Neural progenitor cell (in vitro differentiated cells): Measurements from ENCODE around the gene RFX5. TPM values are rescaled to one million over a fixed set of nuclear protein-coding genes. Genes with fewer than 3 reads are reported as not detected.
A peak's percentile ranks its signal among the peaks of the same experiment; 100 is the strongest.

Experiments
- DNase-seq: peaks from one replicate; pipeline ENCODE4 v3.0.0-alpha.2; 2016; ENCODE audit warnings: low spot score
- H2AFZ ChIP-seq: fragments of 200-600 bp; sonication (generic); replicated peaks from 2 replicates; pipeline ENCODE4 v1.6.1; 2016; ENCODE audit warnings: antibody characterized with exemption
- H3F3A ChIP-seq: fragments of 200-600 bp; sonication (generic); 2 replicates; pipeline ENCODE4 v1.6.1; 2016; ENCODE audit warnings: antibody characterized with exemption, low read depth
- H3K27ac ChIP-seq: fragments of 200-600 bp; sonication (generic); 2 replicates; pipeline ENCODE4 v1.5.1; 2016; ENCODE audit warnings: mild to moderate bottlenecking
- H3K27me3 ChIP-seq: fragments of 200-600 bp; sonication (generic); 2 replicates; pipeline ENCODE4 v1.6.1; 2016; ENCODE audit warnings: mild to moderate bottlenecking, moderate library complexity
- H3K36me3 ChIP-seq: fragments of 200-600 bp; sonication (generic); 2 replicates; pipeline ENCODE4 v1.5.1; 2016
- H3K4me1 ChIP-seq: fragments of 200-600 bp; sonication (generic); 2 replicates; pipeline ENCODE4 v1.6.1; 2016; ENCODE audit warnings: mixed run types
- H3K4me2 ChIP-seq: fragments of 200-600 bp; sonication (generic); 2 replicates; pipeline ENCODE4 v1.6.1; 2016
- H3K4me3 ChIP-seq: fragments of 200-600 bp; sonication (generic); 2 replicates; pipeline ENCODE4 v1.5.1; 2016
- H3K79me2 ChIP-seq: fragments of 200-600 bp; sonication (generic); 2 replicates; pipeline ENCODE4 v1.6.1; 2016; ENCODE audit warnings: low read depth
- H3K9ac ChIP-seq: fragments of 200-600 bp; sonication (generic); 2 replicates; pipeline ENCODE4 v1.6.1; 2016
- H3K9me3 ChIP-seq: fragments of 200-600 bp; sonication (generic); 2 replicates; pipeline ENCODE4 v1.5.1; 2016; ENCODE audit warnings: low read depth
- H4K20me1 ChIP-seq: fragments of 200-600 bp; sonication (generic); 2 replicates; pipeline ENCODE4 v1.6.1; 2016; ENCODE audit warnings: low read depth
- H3K27ac Mint-ChIP-seq: 3 replicates; pipeline ENCODE4 v1.8.0; 2021; ENCODE audit warnings: mixed read lengths
- H3K27me3 Mint-ChIP-seq: 2 replicates; pipeline ENCODE4 v1.8.0; 2022; ENCODE audit warnings: low read depth, mild to moderate bottlenecking, inconsistent platforms, moderate library complexity, mixed read lengths; ENCODE audit not compliant: insufficient read depth
- H3K36me3 Mint-ChIP-seq: 3 replicates; pipeline ENCODE4 v1.8.0; 2021; ENCODE audit warnings: mixed read lengths
- H3K4me1 Mint-ChIP-seq: 3 replicates; pipeline ENCODE4 v1.8.0; 2021; ENCODE audit warnings: mixed read lengths
- H3K4me3 Mint-ChIP-seq: 3 replicates; pipeline ENCODE4 v1.8.0; 2021; ENCODE audit warnings: mild to moderate bottlenecking, moderate library complexity, mixed read lengths
- H3K9me3 Mint-ChIP-seq: 3 replicates; pipeline ENCODE4 v1.8.0; 2020; ENCODE audit warnings: mixed read lengths
- EZH2 ChIP-seq: fragments of 200-600 bp; sonication (generic); IDR thresholded peaks from 2 replicates; pipeline ENCODE4 v1.6.1; 2017; ENCODE audit warnings: antibody characterized with exemption, mild to moderate bottlenecking, moderate library complexity
- EZH2phosphoT487 ChIP-seq: fragments of 200-600 bp; sonication (generic); IDR thresholded peaks from 2 replicates; pipeline ENCODE4 v1.6.1; 2017; ENCODE audit warnings: antibody characterized with exemption
- total RNA-seq: library from RNA; depleted of rRNA; stranded (reverse); fragments of >200 nt; gene quantifications from 2 replicates; pipeline ENCODE4 v1.2.3, GENCODE V29; 2015; ENCODE audit warnings: low replicate concordance
- TF ChIP-seq, protein P1 (sequence below): fragments of 200-600 bp; sonication (generic); IDR thresholded peaks from 2 replicates; pipeline ENCODE4 v1.5.1; 2017; ENCODE audit warnings: antibody characterized with exemption, mild to moderate bottlenecking

RFX5 gene
- total RNA-seq, 1 donor from 2014 or later: 87.5 TPM

DNA sequence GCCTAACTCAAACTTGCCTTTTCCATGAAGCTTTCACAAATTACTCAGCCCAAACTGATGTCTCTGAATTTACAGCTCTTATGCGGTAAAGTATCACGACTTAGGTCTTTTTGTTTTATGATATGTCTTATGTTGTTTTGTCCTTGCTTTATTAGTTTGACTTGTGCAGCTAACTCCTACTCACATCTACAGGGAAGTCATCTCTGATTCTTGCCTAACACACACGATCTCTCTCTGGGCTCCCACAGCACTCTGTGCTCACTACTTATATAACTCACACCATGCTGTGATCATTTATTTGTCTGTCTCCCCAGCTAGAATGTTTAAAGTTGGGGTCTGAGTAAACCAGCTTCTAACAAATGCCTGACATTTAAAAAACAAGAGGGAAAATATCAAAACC is 10.5 kb downstream of the RFX5 start:
- Histone ChIP-seq H3K9me3 (no peaks in the 10 kb centered on the region), H3F3A (peaks cover 14% of the 10 kb centered on the region), H3K27ac (no peak overlapping the region), H3K4me1 (no peaks in the 10 kb centered on the region), H4K20me1 (no peaks in the 10 kb centered on the region), H3K79me2 (no peaks in the 10 kb centered on the region), H3K4me3 (no peak overlapping the region), H3K36me3 (no peaks in the 10 kb centered on the region), H3K27me3 (no peaks in the 10 kb centered on the region), H3K4me2 (no peak overlapping the region), H3K9ac (no peak overlapping the region), H2AFZ (no peak overlapping the region)
- Mint-ChIP-seq H3K27me3 (no peaks in the 10 kb centered on the region), H3K4me3 (no peak overlapping the region), H3K36me3 (no peaks in the 10 kb centered on the region), H3K9me3 (no peaks in the 10 kb centered on the region), H3K27ac (no peak overlapping the region), H3K4me1 (peaks cover 6% of the 10 kb centered on the region)
- no peak for DNase-seq
- TF ChIP-seq EZH2phosphoT487 (no peak), EZH2 (no peak)
- TF ChIP-seq, protein P1, sequence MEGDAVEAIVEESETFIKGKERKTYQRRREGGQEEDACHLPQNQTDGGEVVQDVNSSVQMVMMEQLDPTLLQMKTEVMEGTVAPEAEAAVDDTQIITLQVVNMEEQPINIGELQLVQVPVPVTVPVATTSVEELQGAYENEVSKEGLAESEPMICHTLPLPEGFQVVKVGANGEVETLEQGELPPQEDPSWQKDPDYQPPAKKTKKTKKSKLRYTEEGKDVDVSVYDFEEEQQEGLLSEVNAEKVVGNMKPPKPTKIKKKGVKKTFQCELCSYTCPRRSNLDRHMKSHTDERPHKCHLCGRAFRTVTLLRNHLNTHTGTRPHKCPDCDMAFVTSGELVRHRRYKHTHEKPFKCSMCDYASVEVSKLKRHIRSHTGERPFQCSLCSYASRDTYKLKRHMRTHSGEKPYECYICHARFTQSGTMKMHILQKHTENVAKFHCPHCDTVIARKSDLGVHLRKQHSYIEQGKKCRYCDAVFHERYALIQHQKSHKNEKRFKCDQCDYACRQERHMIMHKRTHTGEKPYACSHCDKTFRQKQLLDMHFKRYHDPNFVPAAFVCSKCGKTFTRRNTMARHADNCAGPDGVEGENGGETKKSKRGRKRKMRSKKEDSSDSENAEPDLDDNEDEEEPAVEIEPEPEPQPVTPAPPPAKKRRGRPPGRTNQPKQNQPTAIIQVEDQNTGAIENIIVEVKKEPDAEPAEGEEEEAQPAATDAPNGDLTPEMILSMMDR: no peak

DNA sequence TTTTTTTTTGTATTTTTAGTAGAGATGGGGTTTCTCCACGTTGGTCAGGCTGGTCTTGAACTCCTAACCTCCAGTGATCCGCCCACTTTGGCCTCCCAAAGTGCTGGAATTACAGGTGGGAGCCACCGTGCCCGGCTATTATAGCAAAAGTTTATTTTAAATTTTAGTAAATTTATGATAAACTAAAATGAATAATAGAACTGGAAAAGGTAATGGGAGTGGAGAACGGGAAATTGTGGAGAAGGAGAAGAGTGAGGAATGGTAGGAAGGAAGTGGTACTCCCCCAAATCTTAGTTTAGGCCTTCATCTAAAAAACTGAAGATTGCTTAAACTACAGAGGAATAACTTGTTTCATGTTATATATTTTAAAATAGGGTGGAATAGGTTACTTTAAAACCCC is 12.2 kb downstream of the RFX5 start:
- H3K9ac ChIP-seq: no peak overlapping the region
- no peaks in the 10 kb centered on the region for H3K79me2 ChIP-seq
- Mint-ChIP-seq H3K4me1 (peaks cover under 1% of the 10 kb centered on the region), H3K9me3 (no peaks in the 10 kb centered on the region), H3K4me3 (no peak overlapping the region), H3K27ac (no peak overlapping the region), H3K36me3 (no peaks in the 10 kb centered on the region), H3K27me3 (no peaks in the 10 kb centered on the region)
- no peak overlapping the region for H3K4me2 ChIP-seq
- no peak overlapping the region for H3K4me3 ChIP-seq
- H3K9me3 ChIP-seq: no peaks in the 10 kb centered on the region
- TF ChIP-seq, protein P1: no peak
- TF ChIP-seq EZH2: no peak
- TF ChIP-seq EZH2phosphoT487: no peak
- DNase-seq: no peak
- H3K27ac ChIP-seq: no peak overlapping the region
- H4K20me1 ChIP-seq: no peaks in the 10 kb centered on the region
- no peaks in the 10 kb centered on the region for H3K4me1 ChIP-seq
- peaks cover 8% of the 10 kb centered on the region for H3F3A ChIP-seq
- H3K36me3 ChIP-seq: no peaks in the 10 kb centered on the region
- H3K27me3 ChIP-seq: no peaks in the 10 kb centered on the region
- H2AFZ ChIP-seq: no peak overlapping the region

DNA sequence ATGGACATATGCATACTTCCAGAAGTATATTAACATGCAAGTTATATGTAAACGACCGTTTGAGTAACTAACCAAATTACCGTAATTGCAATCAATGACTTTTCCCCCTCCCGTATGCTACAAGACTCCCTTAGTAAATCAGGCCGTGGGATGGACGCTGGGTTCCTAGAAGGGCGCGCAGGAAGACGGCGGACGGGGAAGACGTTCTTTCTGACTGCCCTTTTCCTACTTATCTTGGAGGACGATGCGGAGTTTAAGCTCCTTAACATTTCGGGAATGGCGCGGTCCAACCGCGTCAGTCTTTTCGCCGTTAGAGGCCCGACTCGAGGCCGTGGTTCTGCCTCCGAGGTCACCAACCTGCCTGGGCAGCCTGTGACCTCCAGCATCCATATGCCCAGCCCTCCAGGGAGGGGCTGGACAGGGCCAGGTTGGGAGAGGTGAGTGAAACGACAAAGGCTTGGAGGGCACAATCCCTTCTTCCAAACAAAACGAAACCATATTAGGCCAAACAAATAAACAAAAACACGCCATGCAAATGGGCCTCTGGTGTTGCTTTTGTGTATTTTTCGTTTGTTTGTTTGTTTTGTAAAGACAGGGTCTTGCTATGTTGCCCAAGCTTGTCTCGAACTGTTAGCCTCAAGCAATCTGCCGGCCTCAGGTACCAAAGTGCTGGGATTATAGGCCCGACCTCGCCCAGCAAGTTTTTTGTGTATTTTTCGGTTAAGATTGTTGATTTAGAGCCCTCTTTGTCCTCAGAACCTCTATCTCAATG is 19.0 kb downstream of the RFX5 start:
- Histone ChIP-seq H3F3A (peaks cover 14% of the 10 kb centered on the region), H3K4me2 (peak overlapping the region; percentile 86), H3K79me2 (peaks cover 29% of the 10 kb centered on the region), H3K4me1 (peaks cover 10% of the 10 kb centered on the region), H4K20me1 (no peaks in the 10 kb centered on the region), H3K9ac (peak overlapping the region; percentile 49), H3K4me3 (peak overlapping the region; percentile 64), H3K36me3 (no peaks in the 10 kb centered on the region), H3K9me3 (no peaks in the 10 kb centered on the region), H3K27me3 (no peaks in the 10 kb centered on the region), H3K27ac (peak overlapping the region; percentile 14), H2AFZ (peak overlapping the region; percentile 90)
- H3K9me3 Mint-ChIP-seq: no peaks in the 10 kb centered on the region
- H3K27me3 Mint-ChIP-seq: peaks cover 4% of the 10 kb centered on the region
- H3K4me3 Mint-ChIP-seq: peak overlapping the region; percentile 92
- TF ChIP-seq EZH2 (no peak), EZH2phosphoT487 (no peak)
- TF ChIP-seq, protein P1: no peak
- peak; percentile 70 for DNase-seq
- peaks cover 22% of the 10 kb centered on the region for H3K4me1 Mint-ChIP-seq
- peaks cover 5% of the 10 kb centered on the region for H3K36me3 Mint-ChIP-seq
- peak overlapping the region; percentile 100 for H3K27ac Mint-ChIP-seq
